HFF-Myc (cell line): Measurements from ENCODE around the gene GPNMB.

Source experiments
- DNase-seq: peaks from one replicate; pipeline ENCODE4 v3.0.0-alpha.2; 2011; ENCODE audit warnings: low read depth; ENCODE audit errors: extremely low read depth
- H3K4me3 ChIP-seq: replicated peaks from 2 replicates; pipeline ENCODE4 v1.5.1; 2011; ENCODE audit warnings: low read depth, mild to moderate bottlenecking, control low read depth, low read length
- TF ChIP-seq, protein P1 (sequence below): IDR thresholded peaks from 2 replicates; pipeline ENCODE4 v1.5.1; 2012; ENCODE audit warnings: mild to moderate bottlenecking, low read depth, low read length, control low read depth; ENCODE audit errors: missing control alignments

GPNMB gene

DNA sequence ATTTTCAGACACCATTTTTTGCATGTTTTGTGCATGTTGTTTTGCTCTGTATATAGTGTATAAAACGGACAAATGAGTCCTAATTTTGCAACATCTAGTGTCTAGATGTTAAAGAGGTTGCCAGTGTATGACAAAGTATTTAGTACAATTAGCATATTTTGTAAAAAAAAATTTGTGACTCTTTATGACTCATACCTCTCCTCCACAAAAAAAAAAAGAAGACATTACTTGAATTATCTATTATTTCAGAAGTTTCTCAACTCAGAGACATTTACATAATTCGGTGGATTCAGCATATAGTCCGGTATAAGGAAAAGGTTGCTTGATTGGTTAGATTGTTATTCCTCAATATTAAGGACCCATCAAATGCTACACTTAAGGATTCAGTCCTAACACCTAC, 38.7 kb upstream of the GPNMB start:
- TF ChIP-seq, protein P1, sequence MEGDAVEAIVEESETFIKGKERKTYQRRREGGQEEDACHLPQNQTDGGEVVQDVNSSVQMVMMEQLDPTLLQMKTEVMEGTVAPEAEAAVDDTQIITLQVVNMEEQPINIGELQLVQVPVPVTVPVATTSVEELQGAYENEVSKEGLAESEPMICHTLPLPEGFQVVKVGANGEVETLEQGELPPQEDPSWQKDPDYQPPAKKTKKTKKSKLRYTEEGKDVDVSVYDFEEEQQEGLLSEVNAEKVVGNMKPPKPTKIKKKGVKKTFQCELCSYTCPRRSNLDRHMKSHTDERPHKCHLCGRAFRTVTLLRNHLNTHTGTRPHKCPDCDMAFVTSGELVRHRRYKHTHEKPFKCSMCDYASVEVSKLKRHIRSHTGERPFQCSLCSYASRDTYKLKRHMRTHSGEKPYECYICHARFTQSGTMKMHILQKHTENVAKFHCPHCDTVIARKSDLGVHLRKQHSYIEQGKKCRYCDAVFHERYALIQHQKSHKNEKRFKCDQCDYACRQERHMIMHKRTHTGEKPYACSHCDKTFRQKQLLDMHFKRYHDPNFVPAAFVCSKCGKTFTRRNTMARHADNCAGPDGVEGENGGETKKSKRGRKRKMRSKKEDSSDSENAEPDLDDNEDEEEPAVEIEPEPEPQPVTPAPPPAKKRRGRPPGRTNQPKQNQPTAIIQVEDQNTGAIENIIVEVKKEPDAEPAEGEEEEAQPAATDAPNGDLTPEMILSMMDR = no peak
- no peak for DNase-seq
- H3K4me3 ChIP-seq = no peak overlapping the region

GRCh38 chr7:23208316-23208715, 38.3 kb upstream of the GPNMB start:
- H3K4me3 ChIP-seq = no peak overlapping the region
- no peak for DNase-seq
- TF ChIP-seq, protein P1 = no peak

DNA sequence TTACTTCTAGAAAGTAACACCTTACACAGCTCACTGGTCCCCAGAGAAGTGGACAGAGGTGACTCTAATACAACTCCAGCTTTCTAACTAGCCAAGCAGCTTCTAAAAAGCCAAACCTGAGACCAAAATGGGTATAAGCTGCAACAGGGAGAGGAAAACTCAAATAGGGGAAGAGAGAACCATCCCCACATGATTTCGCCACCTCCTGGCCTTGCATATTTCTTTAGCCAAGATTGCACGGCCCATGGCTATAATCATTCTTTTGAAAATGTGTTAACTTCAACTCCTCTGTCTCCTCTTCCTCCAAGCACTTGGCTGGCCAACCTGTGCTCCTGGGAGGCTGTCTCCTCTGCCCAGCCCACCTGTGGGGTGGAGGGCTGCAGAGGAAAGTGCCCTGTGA, 36.1 kb upstream of the GPNMB start:
- H3K4me3 ChIP-seq = no peak overlapping the region
- DNase-seq = no peak
- TF ChIP-seq, protein P1 = no peak

- no peak for DNase-seq
- TF ChIP-seq, protein P1 = no peak
- H3K4me3 ChIP-seq = no peak overlapping the region
Measured at GRCh38 chr7:23211589-23211988, 35.0 kb upstream of the GPNMB start.

DNA sequence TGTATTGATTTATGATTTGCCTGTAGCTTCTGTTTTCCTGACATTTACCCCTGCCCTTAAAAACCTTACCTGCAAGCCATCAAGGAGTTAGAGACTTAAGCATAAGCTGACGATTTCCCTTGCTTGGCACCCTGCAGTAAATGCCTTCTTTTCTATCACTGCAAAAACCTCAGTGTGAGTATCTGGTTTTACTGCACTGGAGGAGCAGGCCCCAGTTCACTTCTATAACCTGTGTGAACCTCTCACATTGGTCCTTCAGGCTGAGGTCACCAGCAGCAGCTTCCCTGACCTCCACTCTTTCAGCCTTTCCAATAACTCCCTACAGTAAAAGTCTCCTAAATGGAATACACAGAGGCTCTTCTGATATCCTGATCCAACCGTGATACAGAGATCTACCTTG, 34.2 kb upstream of the GPNMB start:
- no peak for DNase-seq
- no peak overlapping the region for H3K4me3 ChIP-seq
- TF ChIP-seq, protein P1 = no peak

- DNase-seq = no peak
- TF ChIP-seq, protein P1 = no peak
- no peak overlapping the region for H3K4me3 ChIP-seq
Measured at GRCh38 chr7:23212841-23213240, 33.7 kb upstream of the GPNMB start.

DNA sequence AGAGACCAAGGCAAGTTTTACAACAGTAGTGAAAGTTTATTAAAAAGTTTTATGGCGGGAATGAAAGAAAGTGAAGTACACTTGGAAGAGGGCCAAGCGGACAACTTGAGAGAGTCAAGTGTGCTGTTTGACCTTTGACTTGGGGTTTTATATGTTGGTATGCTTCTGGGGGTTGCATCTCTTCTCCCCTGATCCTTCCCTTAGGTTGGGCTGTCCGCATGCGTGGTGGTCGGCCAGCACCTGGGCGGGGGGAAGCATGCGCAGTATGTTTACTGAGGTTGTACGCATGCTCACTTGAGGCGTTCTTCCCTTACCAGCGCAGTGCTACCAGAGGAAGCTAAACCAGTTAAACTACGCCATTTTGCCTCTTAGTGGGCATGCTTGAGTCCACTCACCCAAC, 32.8 kb upstream of the GPNMB start:
- H3K4me3 ChIP-seq = no peak overlapping the region

More for the DNA sequence above, 32.8 kb upstream of the GPNMB start:
- no peak for DNase-seq
- TF ChIP-seq, protein P1 = no peak
